Thyroid gland (tissue), 4 donors: ENCODE measurements around the gene SIRT7.

ENCODE experiments used
- POLR2A ChIP-seq, 2 donors: fragments of 450-650 bp; IDR thresholded peaks; one replicate each; pipeline ENCODE4 v1.6.1; 2017; ENCODE audit warnings: antibody characterized with exemption in 2 of 2, mild to moderate bottlenecking in 2 of 2, moderate library complexity in 1 of 2
- TF ChIP-seq, protein P1 (sequence below), 6 experiments: fragments of 200-600 bp in 3 of 6; fragments of 450-650 bp in 3 of 6; sonication (generic) in 3 of 6; IDR thresholded peaks; one replicate each; pipeline ENCODE4 v1.5.1; 2016 to 2019; ENCODE audit warnings: antibody characterized with exemption in 6 of 6, mild to moderate bottlenecking in 2 of 6, inconsistent platforms in 1 of 6, moderate library complexity in 1 of 6

GRCh38 chr17:81931189-81931556, 13.2 kb upstream of the SIRT7 start:
- TF ChIP-seq, protein P1, sequence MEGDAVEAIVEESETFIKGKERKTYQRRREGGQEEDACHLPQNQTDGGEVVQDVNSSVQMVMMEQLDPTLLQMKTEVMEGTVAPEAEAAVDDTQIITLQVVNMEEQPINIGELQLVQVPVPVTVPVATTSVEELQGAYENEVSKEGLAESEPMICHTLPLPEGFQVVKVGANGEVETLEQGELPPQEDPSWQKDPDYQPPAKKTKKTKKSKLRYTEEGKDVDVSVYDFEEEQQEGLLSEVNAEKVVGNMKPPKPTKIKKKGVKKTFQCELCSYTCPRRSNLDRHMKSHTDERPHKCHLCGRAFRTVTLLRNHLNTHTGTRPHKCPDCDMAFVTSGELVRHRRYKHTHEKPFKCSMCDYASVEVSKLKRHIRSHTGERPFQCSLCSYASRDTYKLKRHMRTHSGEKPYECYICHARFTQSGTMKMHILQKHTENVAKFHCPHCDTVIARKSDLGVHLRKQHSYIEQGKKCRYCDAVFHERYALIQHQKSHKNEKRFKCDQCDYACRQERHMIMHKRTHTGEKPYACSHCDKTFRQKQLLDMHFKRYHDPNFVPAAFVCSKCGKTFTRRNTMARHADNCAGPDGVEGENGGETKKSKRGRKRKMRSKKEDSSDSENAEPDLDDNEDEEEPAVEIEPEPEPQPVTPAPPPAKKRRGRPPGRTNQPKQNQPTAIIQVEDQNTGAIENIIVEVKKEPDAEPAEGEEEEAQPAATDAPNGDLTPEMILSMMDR (IDR thresholded peaks at IDR 0.05): no peak
- no peak for TF ChIP-seq POLR2A (IDR thresholded peaks at IDR 0.05)
